GM18858 (cell line): ENCODE data around the gene PIK3R1.

Source experiments
- ATAC-seq: cut with Tn5 transposase; IDR thresholded peaks from one replicate; pipeline ENCODE4 v1.9.1; 2021; ENCODE audit not compliant: unreplicated experiment

The PIK3R1 gene

DNA sequence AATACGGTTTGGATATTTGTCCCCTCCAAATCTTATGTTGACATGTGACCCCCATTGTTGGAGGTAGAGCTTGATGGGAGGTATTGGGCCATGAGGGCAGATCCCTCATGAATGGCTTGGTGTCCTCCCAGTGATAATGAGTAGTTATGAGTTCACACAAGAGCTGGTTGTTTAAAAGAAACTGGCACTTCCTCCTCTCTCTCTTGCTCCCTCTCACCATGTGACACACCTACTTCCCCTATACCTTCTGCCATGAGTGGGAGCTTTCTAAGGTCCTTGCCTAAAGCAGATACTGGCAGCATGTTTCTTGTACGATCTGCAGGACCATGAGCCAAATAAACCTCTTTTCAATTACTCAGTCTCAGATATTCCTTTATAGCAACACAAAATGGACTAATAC, 132.0 kb downstream of the PIK3R1 start:
- ATAC-seq = no peak

- ATAC-seq = no peak
These were observed 133.1 kb downstream of the PIK3R1 start for GRCh38 chr5:68348447-68349222.

- no peak for ATAC-seq
These were observed 134.6 kb downstream of the PIK3R1 start for GRCh38 chr5:68350176-68350575.
